A549 (cell line): ENCODE results near the gene IQCC. TPM values are rescaled to one million over a fixed set of nuclear protein-coding genes. Genes with fewer than 3 reads are reported as not detected.

ENCODE experiments used
- ATAC-seq, 2 experiments: fragments of 200-7000 bp in 1 of 2; fragments of >200 bp in 1 of 2; cut with Nextera tagmentation in 1 of 2; cut with Tn5 transposase in 1 of 2; 3 replicates each; pipeline versions ENCODE4 v1.8.0 to v1.9.1; 2018 to 2020; ENCODE audit warnings: mild to moderate bottlenecking in 1 of 2, moderate library complexity in 1 of 2
- CTCF ChIA-PET: fragments of 300-600 bp; sonication (Branson Sonifier 250); formaldehyde crosslinking; extraction: SDS; loops from one replicate; lab custom pipeline; 2021; ENCODE audit warnings: antibody characterized with exemption, inconsistent platforms; lab: Yijun Ruan, JAX
- POLR2A ChIA-PET: fragments of 350-600 bp; formaldehyde crosslinking; extraction: SDS; loops from one replicate; lab custom pipeline; 2021; ENCODE audit warnings: antibody characterized with exemption, inconsistent platforms; lab: Yijun Ruan, JAX
- DNase-seq, 2 experiments: peaks; one replicate each; pipeline versions ENCODE4 v3.0.0 to v3.0.0-alpha.2; 2011 to 2016; ENCODE audit warnings: low read depth in 1 of 2, low spot score in 1 of 2
- FAIRE-seq: peaks from 2 replicates; lab custom pipeline; 2011; peaks lifted over from hg19 to GRCh38; lab: Jason Lieb, UNC
- H3K27ac ChIP-seq, 2 experiments: fragments of >200 bp; sonication (Bioruptor Twin); formaldehyde crosslinking; 3 replicates each; pipeline ENCODE4 v1.5.1; 2016 to 2017
- H3K4me1 ChIP-seq: fragments of >200 bp; sonication (Bioruptor Twin); formaldehyde crosslinking; 3 replicates; pipeline ENCODE4 v1.6.1; 2016
- H3K4me2 ChIP-seq: fragments of >200 bp; sonication (Bioruptor Twin); formaldehyde crosslinking; 3 replicates; pipeline ENCODE4 v1.6.1; 2016
- H3K4me3 ChIP-seq: fragments of >200 bp; sonication (Bioruptor Twin); formaldehyde crosslinking; 3 replicates; pipeline ENCODE4 v1.5.1; 2016
- H3K9me3 ChIP-seq: fragments of >200 bp; sonication (Bioruptor Twin); formaldehyde crosslinking; 3 replicates; pipeline ENCODE4 v1.6.1; 2016
- CBX2 ChIP-seq: fragments of 200-600 bp; sonication (generic); IDR thresholded peaks from 2 replicates; pipeline ENCODE4 v1.6.1; 2016; ENCODE audit warnings: low read depth, mild to moderate bottlenecking, borderline replicate concordance
- CBX8 ChIP-seq: fragments of 200-600 bp; sonication (generic); IDR thresholded peaks from 2 replicates; pipeline ENCODE4 v1.6.1; 2016
- CHD4 ChIP-seq: fragments of 200-600 bp; sonication (generic); IDR thresholded peaks from 2 replicates; pipeline ENCODE4 v1.6.1; 2016; ENCODE audit warnings: antibody characterized with exemption, mild to moderate bottlenecking, borderline replicate concordance
- FOSL2 ChIP-seq, 2 experiments: fragments of 450-650 bp in 1 of 2; fragments of >200 bp in 1 of 2; sonication (Bioruptor Twin) in 1 of 2; formaldehyde crosslinking; IDR thresholded peaks; 2 replicates each; pipeline versions ENCODE4 v1.5.0 to v1.6.1; 2016 to 2020; ENCODE audit warnings: mild to moderate bottlenecking in 1 of 2, moderate library complexity in 1 of 2
- FOXS1 ChIP-seq: fragments of 250-450 bp; sonication (Bioruptor Pico); IDR thresholded peaks from 2 replicates; pipeline ENCODE4 v1.5.0; 2020; ENCODE audit warnings: mild to moderate bottlenecking, moderate library complexity
- HDAC2 ChIP-seq: fragments of 200-600 bp; sonication (generic); IDR thresholded peaks from 2 replicates; pipeline ENCODE4 v1.6.1; 2016
- HEYL ChIP-seq: fragments of 250-450 bp; sonication (Bioruptor Pico); IDR thresholded peaks from 2 replicates; pipeline ENCODE4 v1.8.0; 2021; ENCODE audit warnings: mild to moderate bottlenecking, moderate library complexity
- HOXB13 ChIP-seq: fragments of 250-450 bp; sonication (Bioruptor Pico); IDR thresholded peaks from 2 replicates; pipeline ENCODE4 v1.5.0; 2020; ENCODE audit warnings: low read depth, mild to moderate bottlenecking, moderate library complexity
- JUN ChIP-seq, 2 experiments: fragments of >200 bp; sonication (Bioruptor Twin); formaldehyde crosslinking; IDR thresholded peaks; 2 replicates in 1 of 2; 3 replicates in 1 of 2; pipeline ENCODE4 v1.6.1; 2016 to 2017
- JUNB ChIP-seq: fragments of >200 bp; sonication (Bioruptor Twin); formaldehyde crosslinking; IDR thresholded peaks from 2 replicates; pipeline ENCODE4 v1.6.1; 2016
- KDM5A ChIP-seq: fragments of 200-600 bp; sonication (generic); IDR thresholded peaks from 2 replicates; pipeline ENCODE4 v1.6.1; 2016; ENCODE audit warnings: antibody characterized with exemption, mild to moderate bottlenecking
- MYC ChIP-seq: IDR thresholded peaks from 2 replicates; pipeline ENCODE4 v1.6.1; 2012; ENCODE audit warnings: mild to moderate bottlenecking, inconsistent platforms, low read length, improper control_type of control experiment, borderline replicate concordance
- NFE2L2 ChIP-seq: fragments of 150-350 bp; conservative IDR thresholded peaks from 2 replicates; pipeline ENCODE4 v1.6.1; 2014; ENCODE audit warnings: low read length
- NPAS2 ChIP-seq: fragments of 250-450 bp; sonication (Bioruptor Pico); IDR thresholded peaks from 2 replicates; pipeline ENCODE4 v1.8.0; 2022; ENCODE audit warnings: mild to moderate bottlenecking, moderate library complexity, borderline replicate concordance
- NR3C1 ChIP-seq: fragments of >200 bp; sonication (Bioruptor Twin); formaldehyde crosslinking; IDR thresholded peaks from 3 replicates; pipeline ENCODE4 v1.6.1; 2017
- PHF8 ChIP-seq: fragments of 200-600 bp; sonication (generic); IDR thresholded peaks from 2 replicates; pipeline ENCODE4 v1.6.1; 2016; ENCODE audit warnings: low read depth, mild to moderate bottlenecking, antibody characterized with exemption, moderate library complexity, borderline replicate concordance
- POLR2A ChIP-seq: IDR thresholded peaks from 2 replicates; pipeline ENCODE4 v1.6.1; 2012; ENCODE audit warnings: mild to moderate bottlenecking, low read length
- POLR2AphosphoS2 ChIP-seq: conservative IDR thresholded peaks from 2 replicates; pipeline ENCODE4 v1.6.1; 2012; ENCODE audit warnings: low read length, improper control_type of control experiment, inconsistent platforms
- RNF2 ChIP-seq: fragments of 200-600 bp; sonication (generic); IDR thresholded peaks from 2 replicates; pipeline ENCODE4 v1.6.1; 2016; ENCODE audit warnings: low read depth, mild to moderate bottlenecking, antibody characterized with exemption, moderate library complexity, borderline replicate concordance
- SMC3 ChIP-seq: fragments of >200 bp; sonication (Bioruptor Twin); formaldehyde crosslinking; IDR thresholded peaks from 3 replicates; pipeline ENCODE4 v1.6.1; 2018; ENCODE audit warnings: inconsistent platforms
- SREBF2 ChIP-seq: fragments of 450-650 bp; IDR thresholded peaks from 2 replicates; pipeline ENCODE4 v1.6.1; 2014; ENCODE audit warnings: mild to moderate bottlenecking, moderate library complexity
- TFCP2L1 ChIP-seq: fragments of 250-450 bp; sonication (Bioruptor Pico); IDR thresholded peaks from 2 replicates; pipeline ENCODE4 v1.5.0; 2021; ENCODE audit warnings: mild to moderate bottlenecking
- WGBS: methylation state at CpG from one replicate; pipeline ENCODE4 v1.1.6; 2017; ENCODE audit errors: missing lambda C conversion rate; 5-methylcytosine and 5-hydroxymethylcytosine counted together
- polyA plus RNA-seq, 4 experiments: library from polyadenylated mRNA; depleted of rRNA in 3 of 4; stranded (reverse); fragments of >200 nt; fragmentation: RNase III in 1 of 4; extraction: RNeasy Plus Mini Kit Qiagen cat#74134 plus additional on column Dnase treatment in 1 of 4; gene quantifications; 2 replicates in 3 of 4; 3 replicates in 1 of 4; pipeline ENCODE4 v1.2.3, GENCODE V29; 2011 to 2017
- TF ChIP-seq, protein P1 (sequence below): IDR thresholded peaks from 2 replicates; pipeline ENCODE4 v1.6.1; 2012
- TF ChIP-seq, protein P2 (sequence below): fragments of 250-450 bp; sonication (Bioruptor Pico); IDR thresholded peaks from 2 replicates; pipeline ENCODE4 v1.5.0; 2021; ENCODE audit warnings: mild to moderate bottlenecking, moderate library complexity, borderline replicate concordance

Gene IQCC
- polyA plus RNA-seq, 2 of the 4 experiments (the other 2 are of a cell fraction) = 1.6 to 2.0 TPM

DNA sequence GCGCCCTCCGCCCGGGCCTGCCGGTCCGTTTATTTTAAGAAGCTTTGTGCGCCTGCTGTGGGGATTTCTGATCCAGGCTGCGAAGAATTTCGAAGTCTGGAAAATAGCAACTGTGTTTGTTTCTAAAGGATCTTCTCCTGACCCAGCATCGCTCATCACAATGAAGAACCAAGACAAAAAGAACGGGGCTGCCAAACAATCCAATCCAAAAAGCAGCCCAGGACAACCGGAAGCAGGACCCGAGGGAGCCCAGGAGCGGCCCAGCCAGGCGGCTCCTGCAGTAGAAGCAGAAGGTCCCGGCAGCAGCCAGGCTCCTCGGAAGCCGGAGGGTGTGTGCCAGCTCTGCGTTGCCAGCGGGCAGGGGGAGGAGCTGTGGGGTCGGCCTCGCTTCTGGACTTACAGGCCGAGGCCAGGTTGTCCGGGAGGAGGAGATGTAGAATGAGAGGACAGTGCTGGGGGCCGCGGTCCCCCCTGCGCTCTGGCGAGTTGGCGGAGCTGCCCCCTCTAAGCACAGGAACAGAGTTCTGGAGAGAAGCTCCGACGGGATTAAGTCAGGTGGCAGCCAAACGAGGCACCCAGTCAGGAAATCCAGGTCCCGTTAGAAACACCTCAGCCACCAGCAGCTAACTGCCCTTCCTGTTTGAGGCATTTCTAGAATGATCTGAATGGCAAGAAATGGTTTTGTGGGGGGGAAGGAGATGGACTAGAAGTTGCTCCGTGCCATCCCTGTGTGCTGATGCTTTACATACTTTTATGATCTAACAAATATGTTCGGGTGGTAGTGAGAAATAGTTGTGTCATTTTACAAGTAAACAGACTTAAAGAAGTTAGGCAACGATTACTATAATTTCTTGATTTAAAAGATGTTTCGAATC is 25.0 kb upstream of the IQCC start:
- peaks cover 36% of the 10 kb centered on the region for H3K4me1 ChIP-seq
- FAIRE-seq = no peak
- peak overlapping the region; percentile 89 to 94 for H3K27ac ChIP-seq
- H3K9me3 ChIP-seq = no peaks in the 10 kb centered on the region
- CTCF ChIA-PET = interaction anchor here (1.2 to 1.7 kb wide), 4 partner anchors 27 to 136 kb away, joined by 3 to 9 read pairs (median 6); no protein-coding TSS in a partner anchor
- POLR2A ChIA-PET = interaction anchor here (1.4 to 2.0 kb wide), 9 partner anchors 12 to 73 kb away, joined by 3 to 16 read pairs (median 5); partner anchors contain the start of genes CCDC28B, IQCC and KPNA6
- 7% methylated on average over 30 of the region's 36 CpGs for WGBS
- TF ChIP-seq SREBF2 = no peak
- TF ChIP-seq RNF2 = no peak
- TF ChIP-seq JUNB = no peak
- TF ChIP-seq FOSL2 (IDR thresholded peaks at IDR 0.05) = no peak
- no peak for TF ChIP-seq FOSL2 (CRISPR knock-in tag; IDR thresholded peaks at IDR 0.05)
- no peak for TF ChIP-seq CHD4
- TF ChIP-seq HOXB13 (CRISPR knock-in tag) = no peak
- TF ChIP-seq MYC = no peak
- no peak for TF ChIP-seq NFE2L2
- no peak for TF ChIP-seq KDM5A
- no peak for TF ChIP-seq HDAC2
- TF ChIP-seq, protein P1, sequence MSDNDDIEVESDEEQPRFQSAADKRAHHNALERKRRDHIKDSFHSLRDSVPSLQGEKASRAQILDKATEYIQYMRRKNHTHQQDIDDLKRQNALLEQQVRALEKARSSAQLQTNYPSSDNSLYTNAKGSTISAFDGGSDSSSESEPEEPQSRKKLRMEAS = no peak
- no peak for TF ChIP-seq NPAS2 (CRISPR knock-in tag)
- no peak for TF ChIP-seq JUN (IDR thresholded peaks at IDR 0.05)
- TF ChIP-seq, protein P2, sequence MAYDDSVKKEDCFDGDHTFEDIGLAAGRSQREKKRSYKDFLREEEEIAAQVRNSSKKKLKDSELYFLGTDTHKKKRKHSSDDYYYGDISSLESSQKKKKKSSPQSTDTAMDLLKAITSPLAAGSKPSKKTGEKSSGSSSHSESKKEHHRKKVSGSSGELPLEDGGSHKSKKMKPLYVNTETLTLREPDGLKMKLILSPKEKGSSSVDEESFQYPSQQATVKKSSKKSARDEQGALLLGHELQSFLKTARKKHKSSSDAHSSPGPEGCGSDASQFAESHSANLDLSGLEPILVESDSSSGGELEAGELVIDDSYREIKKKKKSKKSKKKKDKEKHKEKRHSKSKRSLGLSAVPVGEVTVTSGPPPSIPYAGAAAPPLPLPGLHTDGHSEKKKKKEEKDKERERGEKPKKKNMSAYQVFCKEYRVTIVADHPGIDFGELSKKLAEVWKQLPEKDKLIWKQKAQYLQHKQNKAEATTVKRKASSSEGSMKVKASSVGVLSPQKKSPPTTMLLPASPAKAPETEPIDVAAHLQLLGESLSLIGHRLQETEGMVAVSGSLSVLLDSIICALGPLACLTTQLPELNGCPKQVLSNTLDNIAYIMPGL = no peak
- TF ChIP-seq SMC3 = no peak
- TF ChIP-seq, all 56 proteins: peak for 0
- Histone ChIP-seq H3K4me2 (peak overlapping the region; percentile 95), H3K4me3 (peak overlapping the region; percentile 90)
- ATAC-seq (peak; percentile 48 to 58), DNase-seq (peak; percentile 28 to 32)

DNA sequence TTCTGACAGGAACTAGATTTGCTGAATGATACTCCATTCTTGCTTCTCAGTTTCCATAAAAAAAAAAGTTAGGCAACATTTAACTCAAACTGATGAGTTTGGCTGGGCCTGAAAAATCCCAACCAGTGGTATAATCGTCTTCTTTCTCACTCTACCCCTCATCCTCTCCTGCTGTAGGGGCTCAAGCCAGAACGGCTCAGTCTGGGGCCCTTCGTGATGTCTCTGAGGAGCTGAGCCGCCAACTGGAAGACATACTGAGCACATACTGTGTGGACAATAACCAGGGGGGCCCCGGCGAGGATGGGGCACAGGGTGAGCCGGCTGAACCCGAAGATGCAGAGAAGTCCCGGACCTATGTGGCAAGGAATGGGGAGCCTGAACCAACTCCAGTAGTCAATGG is 24.4 kb upstream of the IQCC start:
- no peak for TF ChIP-seq CBX2
- TF ChIP-seq NR3C1 = no peak
- TF ChIP-seq POLR2AphosphoS2 = no peak
- no peak for TF ChIP-seq HEYL (CRISPR knock-in tag)
- no peak for TF ChIP-seq TFCP2L1
- TF ChIP-seq, protein P2 = no peak
- no peak for TF ChIP-seq JUNB
- no peak for TF ChIP-seq FOXS1 (CRISPR knock-in tag)
- TF ChIP-seq SMC3 = no peak
- TF ChIP-seq PHF8 = no peak
- no peak for TF ChIP-seq CBX8
- no peak for TF ChIP-seq HOXB13 (CRISPR knock-in tag)
- no peak for TF ChIP-seq POLR2A
- TF ChIP-seq NFE2L2 = no peak
- TF ChIP-seq, all 56 proteins: peak for 0
- Histone ChIP-seq H3K9me3 (no peaks in the 10 kb centered on the region), H3K27ac (peak overlapping the region; percentile 89 to 94; a peak in 5 of 6 replicates), H3K4me2 (peak overlapping the region; percentile 95), H3K4me3 (peak overlapping the region; percentile 90), H3K4me1 (peaks cover 36% of the 10 kb centered on the region)
- FAIRE-seq (no peak), DNase-seq (no peak), ATAC-seq (no peak)
- ChIA-PET POLR2A (no interaction called here), CTCF (interaction anchor here (1.7 kb wide), 3 partner anchors 70 to 135 kb away, joined by 3 to 9 read pairs (median 5); no protein-coding TSS in a partner anchor)
- 84% methylated on average over 9 of the region's 9 CpGs for WGBS
